SK-N-SH (cell line): ENCODE results near the gene RIOK1. TPM values are rescaled to one million over a fixed set of nuclear protein-coding genes. Genes with fewer than 3 reads are reported as not detected.
"Not testable (repeated sequence)": the region's sequence is repeated elsewhere in the genome, so short reads cannot be mapped to it uniquely, and the experiment has no call there.

ENCODE experiments used
- CTCF ChIA-PET: fragments of 300-600, 350-600 bp; formaldehyde crosslinking; extraction: SDS; loops from one replicate; lab custom pipeline; 2021; lab: Yijun Ruan, JAX
- POLR2A ChIA-PET: fragments of 350-600 bp; sonication (Branson Sonifier 250); formaldehyde crosslinking; extraction: SDS; loops from one replicate; lab custom pipeline; 2020; ENCODE audit warnings: antibody characterized with exemption, inconsistent platforms; lab: Yijun Ruan, JAX
- DNase-seq: peaks from one replicate; pipeline ENCODE4 v3.0.0; 2012
- H2AFZ ChIP-seq: fragments of 200-600 bp; sonication (generic); 2 replicates; pipeline ENCODE4 v1.8.1; 2016; ENCODE audit warnings: antibody characterized with exemption, mild to moderate bottlenecking, low read depth
- H3F3A ChIP-seq: fragments of 200-600 bp; sonication (generic); replicated peaks from 2 replicates; pipeline ENCODE3; 2016; ENCODE audit warnings: antibody characterized with exemption, mild to moderate bottlenecking; ENCODE audit not compliant: insufficient read depth
- H3K27ac ChIP-seq, 2 experiments: fragments of 200-500 bp in 1 of 2; fragments of 200-600 bp in 1 of 2; sonication (Bioruptor generic) in 1 of 2; sonication (generic), shearing (Covaris generic) in 1 of 2; 2 replicates each; pipeline versions ENCODE4 v1.5.1 to v1.6.1; 2014 to 2016; ENCODE audit warnings: low read depth in 2 of 2, inconsistent platforms in 1 of 2, low read length in 1 of 2, mild to moderate bottlenecking in 1 of 2, mixed read lengths in 1 of 2
- H3K27me3 ChIP-seq: fragments of 200-600 bp; sonication (generic), shearing (Covaris generic); 2 replicates; pipeline ENCODE4 v1.6.1; 2016; ENCODE audit warnings: mixed run types; ENCODE audit not compliant: insufficient read depth
- H3K36me3 ChIP-seq, 2 experiments: fragments of 200-500 bp in 1 of 2; fragments of 200-600 bp in 1 of 2; sonication (Bioruptor generic) in 1 of 2; sonication (generic) in 1 of 2; replicated peaks in 1 of 2; 2 replicates each; pipeline versions ENCODE3 to v1.5.1; 2014 to 2016; ENCODE audit warnings: low read length in 1 of 2, mild to moderate bottlenecking in 1 of 2; ENCODE audit not compliant: insufficient read depth in 2 of 2, control insufficient read depth in 1 of 2
- H3K4me1 ChIP-seq, 2 experiments: fragments of 200-500 bp in 1 of 2; fragments of 200-600 bp in 1 of 2; sonication (Bioruptor generic) in 1 of 2; sonication (generic), shearing (Covaris generic) in 1 of 2; 2 replicates each; pipeline versions ENCODE4 v1.5.1 to v1.6.1; 2014 to 2016; ENCODE audit warnings: low read depth in 1 of 2, low read length in 1 of 2, mixed run types in 1 of 2; ENCODE audit not compliant: insufficient read depth in 2 of 2, control insufficient read depth in 1 of 2
- H3K4me2 ChIP-seq: fragments of 200-600 bp; sonication (generic), shearing (Covaris generic); 2 replicates; pipeline ENCODE4 v1.6.1; 2017; ENCODE audit warnings: mixed run types
- H3K4me3 ChIP-seq, 2 experiments: fragments of 200-500 bp in 1 of 2; fragments of 200-600 bp in 1 of 2; sonication (Bioruptor generic) in 1 of 2; sonication (generic), shearing (Covaris generic) in 1 of 2; 2 replicates each; pipeline versions ENCODE4 v1.5.1 to v1.8.1; 2014 to 2016; ENCODE audit warnings: low read depth in 2 of 2, inconsistent platforms in 1 of 2, low read length in 1 of 2, mild to moderate bottlenecking in 1 of 2, mixed read lengths in 1 of 2, moderate library complexity in 1 of 2
- H3K79me2 ChIP-seq: fragments of 200-600 bp; sonication (generic); 2 replicates; pipeline ENCODE4 v1.8.1; 2017; ENCODE audit warnings: mild to moderate bottlenecking; ENCODE audit not compliant: insufficient read depth
- H3K9ac ChIP-seq: fragments of 200-600 bp; sonication (generic); 2 replicates; pipeline ENCODE4 v1.6.1; 2017; ENCODE audit warnings: mixed run types
- H3K9me2 ChIP-seq: fragments of 200-600 bp; sonication (generic); 2 replicates; pipeline ENCODE4 v1.6.1; 2017; ENCODE audit warnings: mixed run types
- H3K9me3 ChIP-seq: fragments of 200-600 bp; sonication (generic); 2 replicates; pipeline ENCODE4 v1.6.1; 2017; ENCODE audit warnings: mixed run types, mild to moderate bottlenecking, moderate library complexity
- H4K20me1 ChIP-seq: fragments of 200-600 bp; sonication (generic); 2 replicates; pipeline ENCODE4 v1.6.1; 2017; ENCODE audit warnings: mild to moderate bottlenecking, mixed run types; ENCODE audit not compliant: insufficient read depth
- ELF1 ChIP-seq: IDR thresholded peaks from 2 replicates; pipeline ENCODE4 v1.4.0; 2012
- FOXM1 ChIP-seq: IDR thresholded peaks from 2 replicates; pipeline ENCODE4 v1.4.0; 2012; ENCODE audit warnings: low read depth, mild to moderate bottlenecking
- NRF1 ChIP-seq: IDR thresholded peaks from 2 replicates; pipeline ENCODE4 v1.6.1; 2012; ENCODE audit warnings: low read depth, mild to moderate bottlenecking, low read length
- POLR2AphosphoS5 ChIP-seq: IDR thresholded peaks from 2 replicates; pipeline ENCODE4 v1.6.1; 2012; ENCODE audit warnings: low read depth, low read length
- SIN3A ChIP-seq: IDR thresholded peaks from 2 replicates; pipeline ENCODE4 v1.6.1; 2012; ENCODE audit warnings: low read depth, mild to moderate bottlenecking, low read length, moderate library complexity, borderline replicate concordance
- SMC3 ChIP-seq: IDR thresholded peaks from 2 replicates; pipeline ENCODE4 v1.6.1; 2012; ENCODE audit warnings: low read depth, low read length, improper control_type of control experiment
- WGBS: methylation state at CpG from one replicate; pipeline ENCODE4 v1.1.6; 2017; ENCODE audit warnings: low lambda C conversion rate; 5-methylcytosine and 5-hydroxymethylcytosine counted together
- polyA plus RNA-seq, 3 experiments: library from polyadenylated mRNA; depleted of rRNA; stranded (reverse); fragments of >200 nt; gene quantifications; 2 replicates each; pipeline ENCODE4 v1.2.3, GENCODE V29; 2012
- TF ChIP-seq, protein P1 (sequence below): fragments of 200-600 bp; sonication (generic); IDR thresholded peaks from 2 replicates; pipeline ENCODE4 v1.6.1; 2017; ENCODE audit warnings: antibody characterized with exemption, mild to moderate bottlenecking, moderate library complexity
- TF ChIP-seq, protein P2 (sequence below): IDR thresholded peaks from 2 replicates; pipeline ENCODE4 v1.4.0; 2012; ENCODE audit warnings: low read depth, borderline replicate concordance

Gene RIOK1
- polyA plus RNA-seq, 1 of the 3 experiments (the other 2 are of a cell fraction) = 18.7 TPM

DNA sequence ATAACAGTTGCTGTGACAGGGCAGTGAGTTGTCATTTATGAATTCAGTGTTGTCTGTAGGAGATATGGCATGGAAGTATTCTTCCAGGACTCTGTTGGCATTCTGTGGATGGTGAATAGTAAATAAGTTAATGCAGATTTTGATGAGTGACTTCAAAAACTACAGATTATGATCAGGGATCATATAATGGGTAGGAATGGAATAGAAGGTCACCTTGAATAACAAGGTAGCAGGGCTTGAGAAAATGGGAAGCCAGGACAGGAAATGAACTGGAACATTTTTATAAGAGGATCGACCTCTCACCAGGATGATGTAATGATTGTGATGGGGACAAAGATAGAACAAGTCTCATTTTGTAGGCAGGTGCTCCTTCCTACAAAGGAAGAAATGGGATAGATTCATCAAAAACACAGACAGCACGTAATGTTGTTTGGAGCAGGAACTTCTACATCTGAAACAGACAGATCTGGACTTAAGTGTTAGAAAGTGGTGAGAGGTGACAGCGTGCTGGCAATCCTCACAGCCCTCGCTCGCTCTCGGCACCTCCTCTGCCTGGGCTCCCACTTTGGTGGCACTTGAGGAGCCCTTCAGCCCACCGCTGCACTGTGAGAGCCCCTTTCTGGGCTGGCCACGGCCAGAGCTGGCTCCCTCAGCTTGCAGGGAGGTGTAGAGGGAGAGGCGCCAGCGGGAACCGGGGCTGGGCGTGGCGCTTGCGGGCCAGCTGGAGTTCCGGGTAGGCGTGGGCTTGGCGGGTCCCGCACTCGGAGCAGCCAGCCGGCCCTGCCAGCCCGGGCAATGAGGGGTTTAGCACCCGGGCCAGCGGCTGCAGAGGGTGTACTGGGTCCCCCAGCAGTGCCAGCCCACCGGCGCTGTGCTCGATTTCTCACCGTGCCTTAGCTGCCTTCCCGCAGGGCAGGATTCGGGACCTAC, 45.8 kb upstream of the RIOK1 start:
- Histone ChIP-seq H3K9ac (no peak overlapping the region), H3K4me1 (peaks cover 0 to 6% of the 10 kb centered on the region in 2 experiments; a peak in 1 of 4 replicates)
- POLR2A ChIA-PET = no interaction called here

GRCh38 chr6:7344773-7345450, 44.7 kb upstream of the RIOK1 start:
- H3K36me3 ChIP-seq, H3K27ac ChIP-seq, H3K4me2 ChIP-seq, H2AFZ ChIP-seq, POLR2A ChIA-PET, H3K9me3 ChIP-seq, H3K9me2 ChIP-seq, H3K4me3 ChIP-seq, H4K20me1 ChIP-seq, H3K4me1 ChIP-seq, H3K27me3 ChIP-seq, H3F3A ChIP-seq, H3K9ac ChIP-seq, DNase-seq, H3K79me2 ChIP-seq: not testable (repeated sequence)
- 66% methylated on average over 10 of the region's 10 CpGs for WGBS
- CTCF ChIA-PET = interaction anchor here (0.9 kb wide), 1 partner anchor 21 kb away, joined by 3 read pairs; no protein-coding TSS in a partner anchor

More for the DNA sequence above, 45.8 kb upstream of the RIOK1 start:
- WGBS = 75% methylated on average over 6 of the region's 29 CpGs
- H3K4me3 ChIP-seq = no peak overlapping the region
- H3K4me2 ChIP-seq = no peak overlapping the region
- H3K9me2 ChIP-seq = no peaks in the 10 kb centered on the region
- no peak for DNase-seq
- H3K9me3 ChIP-seq = no peaks in the 10 kb centered on the region
- H4K20me1 ChIP-seq = no peaks in the 10 kb centered on the region
- H3K36me3 ChIP-seq = no peaks in the 10 kb centered on the region
- no peaks in the 10 kb centered on the region; the same call in 1 of the 2 replicates for H3K27me3 ChIP-seq
- H3K79me2 ChIP-seq = no peaks in the 10 kb centered on the region
- CTCF ChIA-PET = no interaction called here
- TF ChIP-seq, protein P1, sequence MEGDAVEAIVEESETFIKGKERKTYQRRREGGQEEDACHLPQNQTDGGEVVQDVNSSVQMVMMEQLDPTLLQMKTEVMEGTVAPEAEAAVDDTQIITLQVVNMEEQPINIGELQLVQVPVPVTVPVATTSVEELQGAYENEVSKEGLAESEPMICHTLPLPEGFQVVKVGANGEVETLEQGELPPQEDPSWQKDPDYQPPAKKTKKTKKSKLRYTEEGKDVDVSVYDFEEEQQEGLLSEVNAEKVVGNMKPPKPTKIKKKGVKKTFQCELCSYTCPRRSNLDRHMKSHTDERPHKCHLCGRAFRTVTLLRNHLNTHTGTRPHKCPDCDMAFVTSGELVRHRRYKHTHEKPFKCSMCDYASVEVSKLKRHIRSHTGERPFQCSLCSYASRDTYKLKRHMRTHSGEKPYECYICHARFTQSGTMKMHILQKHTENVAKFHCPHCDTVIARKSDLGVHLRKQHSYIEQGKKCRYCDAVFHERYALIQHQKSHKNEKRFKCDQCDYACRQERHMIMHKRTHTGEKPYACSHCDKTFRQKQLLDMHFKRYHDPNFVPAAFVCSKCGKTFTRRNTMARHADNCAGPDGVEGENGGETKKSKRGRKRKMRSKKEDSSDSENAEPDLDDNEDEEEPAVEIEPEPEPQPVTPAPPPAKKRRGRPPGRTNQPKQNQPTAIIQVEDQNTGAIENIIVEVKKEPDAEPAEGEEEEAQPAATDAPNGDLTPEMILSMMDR = no peak
- TF ChIP-seq FOXM1 (no peak), POLR2AphosphoS5 (no peak), SIN3A (no peak), ELF1 (no peak), SMC3 (no peak), NRF1 (no peak)
- TF ChIP-seq, protein P2, sequence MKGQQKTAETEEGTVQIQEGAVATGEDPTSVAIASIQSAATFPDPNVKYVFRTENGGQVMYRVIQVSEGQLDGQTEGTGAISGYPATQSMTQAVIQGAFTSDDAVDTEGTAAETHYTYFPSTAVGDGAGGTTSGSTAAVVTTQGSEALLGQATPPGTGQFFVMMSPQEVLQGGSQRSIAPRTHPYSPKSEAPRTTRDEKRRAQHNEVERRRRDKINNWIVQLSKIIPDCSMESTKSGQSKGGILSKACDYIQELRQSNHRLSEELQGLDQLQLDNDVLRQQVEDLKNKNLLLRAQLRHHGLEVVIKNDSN = no peak
- no peak overlapping the region for H3K27ac ChIP-seq
- H3F3A ChIP-seq = no peaks in the 10 kb centered on the region
- H2AFZ ChIP-seq = no peak overlapping the region

DNA sequence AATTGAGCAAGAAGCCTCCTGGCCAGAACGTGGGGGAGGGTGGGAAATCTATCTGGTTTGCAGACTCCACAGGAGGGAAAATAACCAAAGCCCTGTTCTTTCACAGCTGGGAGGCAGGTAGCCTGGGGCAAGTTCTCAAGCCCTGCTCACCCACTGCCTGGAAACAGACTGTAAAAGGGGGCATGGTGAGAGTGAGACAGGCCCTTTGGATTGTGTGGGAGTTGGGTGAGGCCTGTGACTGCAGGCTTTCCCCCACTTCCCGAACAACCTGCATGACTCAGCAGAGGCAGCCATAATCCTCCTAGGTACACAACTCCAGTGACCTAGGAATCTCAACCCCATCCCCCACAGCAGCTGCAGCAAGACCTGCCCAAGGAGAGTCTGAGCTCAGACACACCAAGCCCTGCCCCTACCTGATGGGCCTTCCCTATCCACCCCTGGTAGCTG, 42.0 kb upstream of the RIOK1 start:
- 48% methylated on average over 2 of the region's 2 CpGs for WGBS
- H2AFZ ChIP-seq, H3K79me2 ChIP-seq, H3K27me3 ChIP-seq, H3K36me3 ChIP-seq, CTCF ChIA-PET, H3K4me2 ChIP-seq, H3K4me3 ChIP-seq, H3K27ac ChIP-seq, H3K9me2 ChIP-seq, H3K4me1 ChIP-seq, H3K9ac ChIP-seq, H3F3A ChIP-seq, H4K20me1 ChIP-seq, DNase-seq, POLR2A ChIA-PET, H3K9me3 ChIP-seq: not testable (repeated sequence)

DNA sequence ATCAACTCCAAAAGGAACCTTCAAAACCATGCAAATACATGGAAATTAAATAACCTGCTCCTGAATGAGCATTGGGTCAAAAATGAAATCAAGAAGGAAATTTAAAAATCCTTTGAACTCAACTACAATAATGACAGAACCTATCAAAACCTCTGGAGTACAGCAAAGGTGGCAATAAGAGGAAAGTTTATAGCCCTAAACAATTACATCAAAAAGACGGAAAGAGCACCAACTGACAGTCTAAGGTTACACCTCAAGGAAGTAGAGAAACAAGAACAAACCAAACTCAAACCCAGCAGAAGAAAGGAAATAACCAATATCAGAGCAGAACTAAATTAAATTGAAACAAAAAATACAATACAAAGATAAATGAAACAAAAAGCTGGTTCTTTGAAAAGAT, 39.0 kb upstream of the RIOK1 start:
- H2AFZ ChIP-seq, DNase-seq, POLR2A ChIA-PET, H3K27ac ChIP-seq, H3K9me2 ChIP-seq, H3K36me3 ChIP-seq, H3K4me1 ChIP-seq, H3K79me2 ChIP-seq, CTCF ChIA-PET, H3F3A ChIP-seq, H3K9ac ChIP-seq, H4K20me1 ChIP-seq, H3K27me3 ChIP-seq, H3K9me3 ChIP-seq, H3K4me2 ChIP-seq, H3K4me3 ChIP-seq: not testable (repeated sequence)
- WGBS = 69% methylated on average over 1 of the region's 1 CpG
